ENCODE measurements around the gene AJM1. TPM values are rescaled to one million over a fixed set of nuclear protein-coding genes. Genes with fewer than 3 reads are reported as not detected.
"Not testable (repeated sequence)": the region's sequence is repeated elsewhere in the genome, so short reads cannot be mapped to it uniquely, and the experiment has no call there.

AJM1 gene
- total RNA-seq, 1 donor from 2014 or later: 0.80 TPM

GRCh38 chr9:136862849-136863622, 20.8 kb downstream of the AJM1 start:
- no peak for TF ChIP-seq CTCF (IDR thresholded peaks at IDR 0.05; ENCODE audit: unreplicated experiment)
- H3K27ac Mint-ChIP-seq (ENCODE audit: unreplicated experiment): no peak overlapping the region
- H3K27me3 Mint-ChIP-seq (ENCODE audit: unreplicated experiment): peaks cover 19% of the 10 kb centered on the region
- peaks cover 12% of the 10 kb centered on the region for H3K36me3 Mint-ChIP-seq (ENCODE audit: low read depth, unreplicated experiment)
- no peak overlapping the region for H3K4me3 Mint-ChIP-seq (ENCODE audit: unreplicated experiment)
- H3K4me1 Mint-ChIP-seq (ENCODE audit: unreplicated experiment): peaks cover 6% of the 10 kb centered on the region
- H3K9me3 Mint-ChIP-seq (ENCODE audit: unreplicated experiment): no peaks in the 10 kb centered on the region
- no peak for DNase-seq (ENCODE audit: low spot score)

GRCh38 chr9:136863623-136864273, 21.5 kb downstream of the AJM1 start:
- TF ChIP-seq CTCF (IDR thresholded peaks at IDR 0.05; ENCODE audit: unreplicated experiment): no peak
- H3K27ac Mint-ChIP-seq (ENCODE audit: unreplicated experiment): peak overlapping the region; percentile 18
- H3K36me3 Mint-ChIP-seq (ENCODE audit: low read depth, unreplicated experiment): peaks cover 19% of the 10 kb centered on the region
- no peak for DNase-seq (ENCODE audit: low spot score)
- H3K27me3 Mint-ChIP-seq (ENCODE audit: unreplicated experiment): peaks cover 19% of the 10 kb centered on the region
- peak overlapping the region; percentile 59 for H3K4me3 Mint-ChIP-seq (ENCODE audit: unreplicated experiment)
- peaks cover 6% of the 10 kb centered on the region for H3K4me1 Mint-ChIP-seq (ENCODE audit: unreplicated experiment)
- peaks cover under 1% of the 10 kb centered on the region for H3K9me3 Mint-ChIP-seq (ENCODE audit: unreplicated experiment)

GRCh38 chr9:136865041-136865767, 22.9 kb downstream of the AJM1 start:
- peaks cover 17% of the 10 kb centered on the region for H3K27me3 Mint-ChIP-seq (ENCODE audit: unreplicated experiment)

GRCh38 chr9:136865768-136866103, 23.5 kb downstream of the AJM1 start:
- TF ChIP-seq CTCF (IDR thresholded peaks at IDR 0.05; ENCODE audit: unreplicated experiment): no peak
- Mint-ChIP-seq H3K36me3 (ENCODE audit: low read depth, unreplicated experiment) (peaks cover 22% of the 10 kb centered on the region), H3K4me3 (ENCODE audit: unreplicated experiment) (peak overlapping the region; percentile 90)

More at GRCh38 chr9:136865041-136865767, 22.9 kb downstream of the AJM1 start:
- H3K9me3 Mint-ChIP-seq (ENCODE audit: unreplicated experiment): peaks cover 6% of the 10 kb centered on the region
- peak overlapping the region; percentile 57 for H3K27ac Mint-ChIP-seq (ENCODE audit: unreplicated experiment)
- H3K36me3 Mint-ChIP-seq (ENCODE audit: low read depth, unreplicated experiment): peaks cover 19% of the 10 kb centered on the region
- TF ChIP-seq CTCF (IDR thresholded peaks at IDR 0.05; ENCODE audit: unreplicated experiment): no peak
- peaks cover 6% of the 10 kb centered on the region for H3K4me1 Mint-ChIP-seq (ENCODE audit: unreplicated experiment)
- DNase-seq (ENCODE audit: low spot score): no peak
- H3K4me3 Mint-ChIP-seq (ENCODE audit: unreplicated experiment): peak overlapping the region; percentile 90

GRCh38 chr9:136866898-136867421, 24.7 kb downstream of the AJM1 start:
- H3K27ac Mint-ChIP-seq (ENCODE audit: unreplicated experiment); H3K4me1 Mint-ChIP-seq (ENCODE audit: unreplicated experiment); H3K9me3 Mint-ChIP-seq (ENCODE audit: unreplicated experiment); DNase-seq (ENCODE audit: low spot score): not testable (repeated sequence)
- peaks cover 23% of the 10 kb centered on the region for H3K36me3 Mint-ChIP-seq (ENCODE audit: low read depth, unreplicated experiment)
- peaks cover 14% of the 10 kb centered on the region for H3K27me3 Mint-ChIP-seq (ENCODE audit: unreplicated experiment)
- H3K4me3 Mint-ChIP-seq (ENCODE audit: unreplicated experiment): peak overlapping the region; percentile 62

More at GRCh38 chr9:136865768-136866103, 23.5 kb downstream of the AJM1 start:
- DNase-seq (ENCODE audit: low spot score): no peak
- Mint-ChIP-seq H3K27ac (ENCODE audit: unreplicated experiment) (no peak overlapping the region), H3K4me1 (ENCODE audit: unreplicated experiment) (peaks cover 6% of the 10 kb centered on the region), H3K9me3 (ENCODE audit: unreplicated experiment) (peaks cover 6% of the 10 kb centered on the region), H3K27me3 (ENCODE audit: unreplicated experiment) (peaks cover 14% of the 10 kb centered on the region)

All from endothelial cell (in vitro differentiated cells).